Activated T-cell treated with anti-CD3 and anti-CD28 coated beads, Interleukin-2, amount 50 U/mL, for 24 hours (primary cell): ENCODE results near the gene FURIN.
"Not testable (repeated sequence)": the region's sequence is repeated elsewhere in the genome, so short reads cannot be mapped to it uniquely, and the experiment has no call there.

Experiments
- DNase-seq: peaks from one replicate; pipeline ENCODE4 v3.0.0-alpha.2; 2020
- H3K27ac Mint-ChIP-seq: 2 replicates; pipeline ENCODE4 v1.8.0; 2020; ENCODE audit warnings: mild to moderate bottlenecking, mixed read lengths
- H3K27me3 Mint-ChIP-seq: 2 replicates; pipeline ENCODE4 v1.8.0; 2020; ENCODE audit warnings: mixed read lengths
- H3K36me3 Mint-ChIP-seq: 2 replicates; pipeline ENCODE4 v1.8.0; 2020; ENCODE audit warnings: low read depth, mixed read lengths
- H3K4me1 Mint-ChIP-seq: 2 replicates; pipeline ENCODE4 v1.8.0; 2020; ENCODE audit warnings: low read depth, mixed read lengths
- H3K4me3 Mint-ChIP-seq: 2 replicates; pipeline ENCODE4 v1.8.0; 2020; ENCODE audit warnings: mild to moderate bottlenecking, moderate library complexity, mixed read lengths
- H3K9me3 Mint-ChIP-seq: 2 replicates; pipeline ENCODE4 v1.8.0; 2020; ENCODE audit warnings: mixed read lengths

FURIN gene

DNA sequence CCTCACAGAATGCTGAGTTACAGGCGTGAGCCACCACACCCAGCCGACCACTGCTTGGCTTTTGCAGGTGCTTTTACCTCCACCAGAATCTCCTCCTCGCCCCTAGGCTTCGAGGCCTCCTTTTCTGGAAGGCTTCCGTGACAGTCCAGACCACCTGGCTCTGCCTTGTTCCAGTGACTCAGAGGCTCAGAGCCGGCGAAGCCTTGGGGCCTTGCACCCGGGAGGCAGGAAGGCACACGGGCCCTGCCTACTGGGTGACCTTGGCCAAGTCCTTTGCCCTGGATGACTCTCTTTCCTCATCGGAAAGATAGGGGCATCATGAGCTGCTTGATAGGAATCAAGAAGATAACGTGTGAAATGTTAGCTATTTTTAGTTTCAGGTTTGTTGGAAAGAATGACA, 31.3 kb upstream of the FURIN start:
- peak; percentile 68 for DNase-seq
- H3K9me3 Mint-ChIP-seq = no peaks in the 10 kb centered on the region
- H3K4me3 Mint-ChIP-seq = peak overlapping the region; percentile 74
- peak overlapping the region; percentile 96 for H3K27ac Mint-ChIP-seq
- peaks cover 77% of the 10 kb centered on the region for H3K4me1 Mint-ChIP-seq
- H3K36me3 Mint-ChIP-seq = peaks cover 2% of the 10 kb centered on the region
- no peaks in the 10 kb centered on the region for H3K27me3 Mint-ChIP-seq

DNA sequence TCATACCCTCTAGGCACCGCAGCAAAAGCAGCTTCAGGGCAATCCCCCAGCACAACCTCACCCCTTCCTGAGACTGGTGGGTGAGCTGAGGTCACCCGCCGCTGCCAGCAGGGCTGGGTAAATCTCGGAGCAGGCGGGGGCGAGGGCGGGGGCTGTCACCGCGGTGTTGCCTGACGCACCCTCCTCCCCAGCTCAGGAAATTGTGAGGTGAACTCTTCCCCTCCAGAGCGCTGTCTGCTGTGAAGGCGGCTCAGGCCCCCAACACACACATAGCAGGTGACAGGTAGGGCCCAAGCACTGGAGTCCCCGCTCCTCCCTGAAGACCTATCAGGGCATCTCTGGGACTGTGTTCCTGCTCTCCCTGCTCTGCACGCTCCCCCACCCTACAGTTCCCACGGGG, 30.2 kb upstream of the FURIN start:
- DNase-seq = peak; percentile 88
- H3K4me3 Mint-ChIP-seq = peak overlapping the region; percentile 74
- H3K27me3 Mint-ChIP-seq = no peaks in the 10 kb centered on the region
- peak overlapping the region; percentile 96 for H3K27ac Mint-ChIP-seq
- no peaks in the 10 kb centered on the region for H3K9me3 Mint-ChIP-seq
- peaks cover 70% of the 10 kb centered on the region for H3K4me1 Mint-ChIP-seq
- peaks cover 2% of the 10 kb centered on the region for H3K36me3 Mint-ChIP-seq

DNA sequence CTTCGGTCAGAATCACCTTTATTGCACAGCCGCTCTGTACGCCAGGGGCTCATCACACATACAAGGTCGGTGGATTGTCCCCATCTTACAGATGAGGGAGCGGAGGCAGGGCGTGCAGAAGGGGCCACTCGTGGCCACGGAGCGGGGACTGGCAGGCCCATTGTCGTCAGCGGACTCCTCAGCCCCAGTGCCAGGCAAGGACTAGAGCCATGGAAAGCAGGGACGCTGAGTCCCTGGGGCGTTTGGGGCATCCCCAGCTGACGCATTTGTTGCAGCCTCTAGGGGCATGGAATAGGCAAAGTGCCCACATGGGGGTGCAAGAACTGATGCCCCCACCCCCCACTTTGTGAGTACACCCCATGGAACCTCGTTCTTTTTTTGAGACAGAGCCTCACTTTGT, 29.8 kb upstream of the FURIN start:
- no peaks in the 10 kb centered on the region for H3K27me3 Mint-ChIP-seq

DNA sequence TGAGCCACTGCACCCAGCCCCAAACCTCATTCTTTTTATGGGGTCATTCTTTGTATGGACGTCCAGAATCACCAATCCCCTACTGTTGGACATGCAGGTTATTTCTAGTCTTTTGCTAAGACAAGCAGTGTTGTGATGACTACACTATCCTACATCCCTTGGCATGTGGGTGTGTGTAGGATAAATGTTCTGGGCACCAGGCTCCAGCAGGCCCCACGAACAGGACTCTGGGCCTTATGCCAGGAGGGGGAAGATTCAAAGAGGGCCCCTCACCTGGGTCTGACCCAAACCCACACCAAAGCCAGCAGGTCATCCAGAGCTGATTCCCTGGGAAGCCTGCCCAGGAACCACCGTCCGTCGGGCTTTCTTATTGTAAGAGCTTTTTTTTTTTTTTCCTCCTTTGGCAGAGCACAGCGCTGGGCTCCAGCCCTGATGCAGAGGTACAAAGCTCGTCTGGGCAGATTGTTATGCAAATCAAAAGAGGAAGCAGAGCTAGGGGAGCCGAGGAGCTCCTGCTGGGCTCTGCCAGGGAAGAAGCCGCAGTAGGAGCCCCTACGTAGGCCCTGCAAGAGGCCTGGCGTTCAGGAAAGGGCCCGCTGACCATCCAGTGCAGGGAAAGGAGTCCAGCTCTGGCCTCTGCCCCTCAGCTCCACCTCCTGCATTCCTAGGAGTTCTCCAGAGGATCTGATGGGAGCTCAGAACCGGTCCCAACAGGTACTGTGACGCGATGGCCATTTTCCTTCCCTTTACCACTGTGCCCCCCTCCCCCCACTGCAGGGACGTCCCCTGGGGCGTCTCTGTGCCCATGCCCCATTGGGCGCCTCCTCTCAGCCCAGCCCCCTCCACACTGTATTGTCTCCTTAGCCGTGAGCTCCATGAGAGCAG, 29.0 kb upstream of the FURIN start:
- Mint-ChIP-seq H3K4me1 (peaks cover 68% of the 10 kb centered on the region), H3K9me3 (no peaks in the 10 kb centered on the region), H3K27ac (peak overlapping the region; percentile 96), H3K36me3 (peaks cover 2% of the 10 kb centered on the region), H3K27me3 (no peaks in the 10 kb centered on the region), H3K4me3 (peak overlapping the region; percentile 74)
- peak; percentile 57 for DNase-seq

More for the DNA sequence above, 29.8 kb upstream of the FURIN start:
- Mint-ChIP-seq H3K9me3 (no peaks in the 10 kb centered on the region), H3K36me3 (peaks cover 2% of the 10 kb centered on the region), H3K4me1 (peaks cover 70% of the 10 kb centered on the region), H3K27ac (peak overlapping the region; percentile 96), H3K4me3 (peak overlapping the region; percentile 74)
- DNase-seq = no peak

DNA sequence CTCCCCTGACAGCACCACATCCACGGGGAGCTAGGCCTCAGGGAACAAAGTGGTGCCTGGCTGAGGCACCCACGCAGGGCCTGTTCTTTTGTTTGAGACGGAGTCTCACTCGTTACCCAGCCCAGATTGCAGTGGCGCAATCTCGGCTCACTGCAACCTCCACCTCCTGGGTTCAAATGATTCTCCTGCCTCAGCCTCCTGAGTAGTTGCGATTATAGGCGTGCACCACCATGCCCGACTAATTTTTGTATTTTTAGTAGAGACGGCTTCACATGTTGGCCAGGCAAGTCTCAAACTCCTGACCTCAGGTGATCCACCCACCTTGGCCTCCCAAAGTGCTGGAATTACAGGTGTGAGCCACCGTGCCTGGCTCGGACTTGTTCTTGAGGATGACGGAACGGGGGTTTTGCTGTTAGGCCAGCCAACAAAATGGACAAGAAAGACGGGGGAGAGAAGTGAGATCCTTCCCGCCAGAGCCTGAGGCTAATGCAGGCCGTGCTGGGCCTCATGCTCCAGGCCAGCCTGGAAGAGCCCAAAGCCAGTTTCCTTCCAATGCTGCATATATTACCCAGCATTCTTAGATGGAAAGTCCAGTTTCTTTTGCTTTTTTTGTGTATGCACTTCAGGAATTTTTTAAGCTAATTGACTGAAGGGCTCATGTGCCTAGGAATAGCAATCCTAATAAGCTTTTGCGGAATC, 28.1 kb upstream of the FURIN start:
- Mint-ChIP-seq H3K4me1 (peaks cover 70% of the 10 kb centered on the region), H3K27ac (peak overlapping the region; percentile 96), H3K4me3 (peak overlapping the region; percentile 74), H3K9me3 (no peaks in the 10 kb centered on the region), H3K36me3 (peaks cover 2% of the 10 kb centered on the region), H3K27me3 (no peaks in the 10 kb centered on the region)
- DNase-seq = no peak

DNA sequence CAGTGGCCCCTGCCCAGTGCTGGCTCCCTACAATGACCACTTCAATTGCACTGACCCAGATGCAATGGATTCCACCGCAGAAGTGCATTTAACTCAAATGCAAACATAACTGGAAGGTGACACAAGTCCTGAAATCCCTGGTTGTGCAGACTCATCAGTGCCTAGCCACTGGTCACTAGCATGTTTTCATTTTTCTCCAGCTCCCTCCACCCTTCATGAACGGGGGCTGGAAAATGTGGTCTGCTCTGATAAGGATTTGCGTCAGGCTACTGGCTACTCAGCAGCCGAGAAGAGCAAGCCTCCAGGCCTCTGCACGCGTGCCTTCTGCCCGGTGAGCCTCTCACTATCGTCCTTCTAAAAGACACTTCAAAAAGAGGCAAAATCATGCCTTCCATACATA, 27.4 kb upstream of the FURIN start:
- DNase-seq = no peak
- Mint-ChIP-seq H3K27ac (no peak overlapping the region), H3K36me3 (peaks cover 2% of the 10 kb centered on the region), H3K9me3 (no peaks in the 10 kb centered on the region), H3K4me1 (peaks cover 73% of the 10 kb centered on the region), H3K27me3 (no peaks in the 10 kb centered on the region), H3K4me3 (no peak overlapping the region)

DNA sequence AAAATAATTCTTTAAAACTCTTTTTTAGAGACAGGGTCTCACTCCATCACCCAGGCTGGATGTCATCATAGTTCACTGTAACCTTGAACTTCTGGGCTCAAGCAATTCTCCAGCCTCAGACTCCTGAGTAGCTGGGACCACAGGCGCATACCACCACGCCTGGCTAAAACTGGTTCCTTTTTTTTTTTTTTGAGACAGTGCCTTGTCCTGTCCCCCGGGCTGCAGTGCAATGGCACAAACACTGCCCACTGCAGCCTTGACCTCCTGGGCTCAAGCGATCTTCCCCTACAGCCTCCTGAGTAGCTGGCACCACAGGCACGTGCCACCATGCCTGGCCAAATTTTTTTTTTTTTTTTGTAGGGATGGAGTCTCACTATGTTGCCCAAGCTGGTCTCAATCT, 23.7 kb upstream of the FURIN start:
- DNase-seq = no peak
- peaks cover 45% of the 10 kb centered on the region for H3K4me1 Mint-ChIP-seq
- no peaks in the 10 kb centered on the region for H3K27me3 Mint-ChIP-seq
- no peaks in the 10 kb centered on the region for H3K9me3 Mint-ChIP-seq
- H3K4me3 Mint-ChIP-seq = no peak overlapping the region
- H3K27ac Mint-ChIP-seq = peak overlapping the region; percentile 77
- H3K36me3 Mint-ChIP-seq = peaks cover 2% of the 10 kb centered on the region

DNA sequence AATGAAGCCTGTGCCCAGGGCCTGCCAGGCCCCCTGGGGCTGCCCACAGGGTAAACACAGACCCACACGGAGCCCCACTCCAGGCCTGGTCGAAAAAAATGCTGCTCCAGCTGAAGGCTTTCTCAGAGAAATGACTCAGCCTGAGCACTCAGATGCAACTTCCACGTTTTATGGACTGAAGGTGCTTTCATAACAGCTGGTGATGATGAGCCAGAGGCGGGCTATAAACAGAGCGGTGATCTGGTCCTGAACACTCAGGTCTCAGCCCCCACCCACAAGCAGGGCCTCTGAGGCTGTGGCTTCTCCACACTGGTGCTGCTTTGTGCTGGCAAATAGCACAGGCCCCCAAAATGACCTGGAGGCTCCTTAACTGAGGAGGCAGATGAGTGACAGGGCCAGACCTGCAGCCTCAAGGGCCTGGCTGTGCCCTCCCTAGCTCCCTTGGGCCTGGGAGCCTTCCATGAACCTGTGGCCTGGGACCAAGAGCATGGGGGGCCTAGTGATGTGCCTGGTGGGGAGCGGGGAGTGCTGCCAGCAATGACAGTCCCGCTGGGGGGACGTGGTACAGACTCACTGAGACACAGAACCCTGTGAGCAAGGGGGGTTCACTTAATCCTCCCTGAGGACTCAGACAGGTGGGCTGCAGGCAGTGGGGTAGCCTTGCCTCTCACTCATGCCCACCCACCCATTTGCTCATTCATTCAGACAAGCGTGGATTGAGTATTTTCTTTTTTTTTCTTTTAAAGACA, 23.0 kb upstream of the FURIN start:
- peak; percentile 56 for DNase-seq
- Mint-ChIP-seq H3K27ac (peak overlapping the region; percentile 77), H3K4me1 (peaks cover 38% of the 10 kb centered on the region), H3K36me3 (peaks cover 2% of the 10 kb centered on the region), H3K27me3 (no peaks in the 10 kb centered on the region), H3K4me3 (peak overlapping the region; percentile 25), H3K9me3 (no peaks in the 10 kb centered on the region)

DNA sequence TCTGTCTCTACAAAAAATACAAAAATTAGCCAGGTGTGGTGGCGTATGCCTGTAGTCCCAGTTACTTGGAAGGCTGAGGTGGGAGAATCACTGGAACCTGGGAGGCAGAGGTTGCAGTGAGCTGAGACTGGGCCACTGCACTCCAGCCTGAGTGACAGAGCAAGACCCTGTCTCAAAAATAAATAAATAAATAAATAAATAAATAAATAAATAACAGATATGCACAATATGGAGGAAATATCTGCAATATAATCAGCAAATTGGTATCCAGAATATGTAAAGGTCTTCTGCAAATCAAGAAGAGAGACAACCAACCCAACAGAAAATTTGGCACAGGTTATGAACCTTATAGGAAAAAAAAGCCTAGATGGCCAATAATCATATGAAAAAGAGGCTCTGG, 19.0 kb upstream of the FURIN start:
- H3K9me3 Mint-ChIP-seq, DNase-seq, H3K4me3 Mint-ChIP-seq, H3K27me3 Mint-ChIP-seq, H3K27ac Mint-ChIP-seq: not testable (repeated sequence)
- Mint-ChIP-seq H3K36me3 (peaks cover 10% of the 10 kb centered on the region), H3K4me1 (peaks cover 57% of the 10 kb centered on the region)

DNA sequence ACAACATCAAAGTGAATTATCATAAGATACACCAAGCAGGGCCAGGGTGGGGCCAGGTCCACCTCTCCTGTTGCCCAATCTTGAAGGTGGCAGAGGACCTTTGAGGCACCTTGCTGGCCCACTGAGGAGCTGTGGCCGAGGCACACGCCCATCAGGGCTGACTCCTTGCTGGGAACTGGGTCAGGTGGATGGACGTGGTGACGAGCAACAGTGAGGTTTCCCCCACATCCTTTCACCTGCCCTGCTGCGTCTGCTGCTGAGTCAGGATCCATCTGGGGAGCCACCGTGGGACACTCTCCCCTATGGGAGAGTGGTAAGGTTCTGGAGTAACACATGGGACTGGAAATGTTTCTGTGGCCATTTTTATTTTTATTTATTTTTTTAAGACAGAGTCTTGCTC, 17.3 kb upstream of the FURIN start:
- no peak for DNase-seq
- Mint-ChIP-seq H3K4me3 (peak overlapping the region; percentile 61), H3K9me3 (peaks cover 6% of the 10 kb centered on the region), H3K36me3 (peaks cover 10% of the 10 kb centered on the region), H3K27me3 (no peaks in the 10 kb centered on the region), H3K4me1 (peaks cover 61% of the 10 kb centered on the region), H3K27ac (peak overlapping the region; percentile 95)

DNA sequence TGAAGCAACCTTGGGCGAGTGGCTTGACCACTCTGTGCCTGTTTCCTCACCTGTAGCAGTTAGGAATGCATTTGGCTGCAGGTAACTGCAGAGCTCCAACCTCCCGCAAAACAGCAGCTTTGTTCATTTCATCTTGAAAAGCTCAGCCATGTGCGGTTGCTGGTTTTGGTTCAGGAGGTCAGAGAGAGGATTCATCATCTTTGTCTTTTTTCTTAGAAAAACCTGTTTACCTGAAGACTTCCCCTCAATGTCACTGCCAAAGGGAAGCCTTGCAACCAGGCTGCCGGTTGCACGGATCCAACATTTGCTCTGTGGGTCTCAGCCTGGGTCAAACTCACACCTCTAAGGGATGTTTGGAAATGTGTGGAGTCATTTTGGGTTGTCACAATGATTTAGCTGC, 16.4 kb upstream of the FURIN start:
- Mint-ChIP-seq H3K9me3 (peaks cover 6% of the 10 kb centered on the region), H3K27ac (peak overlapping the region; percentile 95), H3K27me3 (no peaks in the 10 kb centered on the region), H3K4me3 (peak overlapping the region; percentile 61), H3K36me3 (peaks cover 9% of the 10 kb centered on the region), H3K4me1 (peaks cover 64% of the 10 kb centered on the region)
- peak; percentile 47 for DNase-seq

DNA sequence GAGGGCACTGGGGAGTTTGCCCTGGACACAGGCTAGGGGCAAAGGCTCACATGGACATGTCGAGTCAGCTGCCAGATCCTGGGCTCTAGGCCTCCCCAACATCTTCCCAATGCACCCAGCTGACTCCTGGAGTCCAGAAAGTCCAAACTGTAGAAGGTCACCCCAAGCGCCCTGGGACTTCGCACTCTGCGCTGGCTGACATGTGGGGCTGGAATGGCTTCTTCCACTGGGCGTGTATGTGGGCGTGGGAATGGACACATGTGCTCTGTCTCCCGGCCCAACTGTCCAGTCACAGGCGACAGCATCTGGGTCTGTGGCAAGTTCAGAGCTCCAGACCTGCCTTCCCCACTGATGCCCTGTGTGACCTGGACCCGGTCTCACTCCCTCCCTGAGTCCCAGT, 13.2 kb upstream of the FURIN start:
- DNase-seq = no peak
- Mint-ChIP-seq H3K4me3 (no peak overlapping the region), H3K9me3 (peaks cover 6% of the 10 kb centered on the region), H3K27ac (peak overlapping the region; percentile 94), H3K27me3 (no peaks in the 10 kb centered on the region), H3K4me1 (peaks cover 82% of the 10 kb centered on the region), H3K36me3 (peaks cover 9% of the 10 kb centered on the region)

DNA sequence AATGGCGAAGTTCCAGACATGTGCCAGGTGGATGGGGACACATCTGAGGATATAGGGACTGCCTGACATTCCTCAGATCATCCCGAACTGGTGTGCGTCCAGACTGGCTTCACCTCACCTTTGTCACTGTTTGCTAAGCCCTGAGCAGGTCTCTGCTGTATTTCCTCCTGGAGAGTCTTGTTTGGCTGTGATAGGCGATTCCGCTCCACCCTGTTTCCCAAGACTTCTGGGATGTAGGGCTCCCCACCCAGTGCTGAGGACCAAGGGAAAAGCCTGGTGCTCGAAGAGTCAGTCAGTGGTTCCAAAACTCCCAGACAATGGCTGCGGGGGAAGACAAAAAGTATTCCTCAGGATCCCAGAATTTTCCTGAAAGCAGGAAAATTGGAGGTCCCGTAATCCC, 11.1 kb upstream of the FURIN start:
- peaks cover 75% of the 10 kb centered on the region for H3K4me1 Mint-ChIP-seq
- H3K27ac Mint-ChIP-seq = peak overlapping the region; percentile 30
- H3K9me3 Mint-ChIP-seq = no peaks in the 10 kb centered on the region

DNA sequence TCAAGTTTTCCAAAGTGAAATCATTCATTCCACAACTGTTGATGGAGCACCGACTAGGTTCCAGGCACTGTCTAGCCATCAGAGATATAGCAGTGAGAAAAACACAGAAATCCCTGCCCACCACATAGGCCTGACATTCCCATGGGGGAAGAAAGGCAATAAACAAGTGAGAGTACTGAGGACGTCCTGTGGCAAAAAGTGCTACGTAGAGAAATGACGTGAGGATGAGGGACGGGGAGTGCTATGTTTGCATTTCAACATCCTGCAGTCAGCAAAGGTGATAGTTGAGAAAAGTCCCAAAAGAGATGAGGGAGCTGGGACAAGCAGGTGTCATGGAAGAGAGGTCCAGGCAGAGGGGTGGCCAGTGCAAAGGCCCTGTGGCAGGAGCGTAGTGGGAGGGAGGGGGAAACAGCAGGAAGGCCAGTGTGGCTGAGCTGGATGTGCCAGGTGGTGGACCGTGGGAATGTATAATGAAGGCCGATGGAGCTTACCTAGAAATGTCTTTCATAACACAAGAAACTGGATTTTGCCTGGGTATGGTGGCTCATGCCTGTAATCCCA, 10.4 kb upstream of the FURIN start:
- Mint-ChIP-seq H3K27me3 (no peaks in the 10 kb centered on the region), H3K4me1 (peaks cover 71% of the 10 kb centered on the region), H3K27ac (peak overlapping the region; percentile 30), H3K36me3 (peaks cover 2% of the 10 kb centered on the region), H3K9me3 (no peaks in the 10 kb centered on the region), H3K4me3 (no peak overlapping the region)
- no peak for DNase-seq

More for the DNA sequence above, 11.1 kb upstream of the FURIN start:
- peaks cover 3% of the 10 kb centered on the region for H3K36me3 Mint-ChIP-seq
- no peak overlapping the region for H3K4me3 Mint-ChIP-seq
- no peak for DNase-seq
- H3K27me3 Mint-ChIP-seq = no peaks in the 10 kb centered on the region
